Measurements from ENCODE around the gene POLR1E.

DNA sequence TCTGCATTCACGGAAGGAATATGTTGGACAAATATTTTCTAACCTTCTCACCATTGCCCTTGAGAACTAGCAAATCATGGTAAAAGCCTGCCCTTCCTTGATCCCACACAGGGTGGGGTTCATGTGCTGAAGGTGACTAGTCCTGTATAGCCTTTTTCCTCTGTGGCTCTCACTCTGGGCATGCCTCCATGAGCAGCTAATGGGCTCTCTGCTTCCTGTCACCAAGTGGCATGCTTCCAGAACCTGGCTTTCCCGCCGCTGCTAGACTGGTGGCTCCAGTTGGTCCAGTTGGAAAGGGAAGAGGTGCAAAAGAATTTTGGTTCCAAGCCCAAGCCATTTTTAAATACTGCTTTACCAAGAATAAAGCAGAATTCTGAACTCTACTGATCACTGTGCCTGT lies 54.9 kb downstream of the POLR1E start:
- TF ChIP-seq RXRA (IDR thresholded peaks at IDR 0.05): no peak
- TF ChIP-seq, protein P1, sequence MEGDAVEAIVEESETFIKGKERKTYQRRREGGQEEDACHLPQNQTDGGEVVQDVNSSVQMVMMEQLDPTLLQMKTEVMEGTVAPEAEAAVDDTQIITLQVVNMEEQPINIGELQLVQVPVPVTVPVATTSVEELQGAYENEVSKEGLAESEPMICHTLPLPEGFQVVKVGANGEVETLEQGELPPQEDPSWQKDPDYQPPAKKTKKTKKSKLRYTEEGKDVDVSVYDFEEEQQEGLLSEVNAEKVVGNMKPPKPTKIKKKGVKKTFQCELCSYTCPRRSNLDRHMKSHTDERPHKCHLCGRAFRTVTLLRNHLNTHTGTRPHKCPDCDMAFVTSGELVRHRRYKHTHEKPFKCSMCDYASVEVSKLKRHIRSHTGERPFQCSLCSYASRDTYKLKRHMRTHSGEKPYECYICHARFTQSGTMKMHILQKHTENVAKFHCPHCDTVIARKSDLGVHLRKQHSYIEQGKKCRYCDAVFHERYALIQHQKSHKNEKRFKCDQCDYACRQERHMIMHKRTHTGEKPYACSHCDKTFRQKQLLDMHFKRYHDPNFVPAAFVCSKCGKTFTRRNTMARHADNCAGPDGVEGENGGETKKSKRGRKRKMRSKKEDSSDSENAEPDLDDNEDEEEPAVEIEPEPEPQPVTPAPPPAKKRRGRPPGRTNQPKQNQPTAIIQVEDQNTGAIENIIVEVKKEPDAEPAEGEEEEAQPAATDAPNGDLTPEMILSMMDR (IDR thresholded peaks at IDR 0.05; ENCODE audit: low read depth, low read length, missing input control): no peak
- no peak for TF ChIP-seq RAD21 (IDR thresholded peaks at IDR 0.05)
- TF ChIP-seq, protein P2, sequence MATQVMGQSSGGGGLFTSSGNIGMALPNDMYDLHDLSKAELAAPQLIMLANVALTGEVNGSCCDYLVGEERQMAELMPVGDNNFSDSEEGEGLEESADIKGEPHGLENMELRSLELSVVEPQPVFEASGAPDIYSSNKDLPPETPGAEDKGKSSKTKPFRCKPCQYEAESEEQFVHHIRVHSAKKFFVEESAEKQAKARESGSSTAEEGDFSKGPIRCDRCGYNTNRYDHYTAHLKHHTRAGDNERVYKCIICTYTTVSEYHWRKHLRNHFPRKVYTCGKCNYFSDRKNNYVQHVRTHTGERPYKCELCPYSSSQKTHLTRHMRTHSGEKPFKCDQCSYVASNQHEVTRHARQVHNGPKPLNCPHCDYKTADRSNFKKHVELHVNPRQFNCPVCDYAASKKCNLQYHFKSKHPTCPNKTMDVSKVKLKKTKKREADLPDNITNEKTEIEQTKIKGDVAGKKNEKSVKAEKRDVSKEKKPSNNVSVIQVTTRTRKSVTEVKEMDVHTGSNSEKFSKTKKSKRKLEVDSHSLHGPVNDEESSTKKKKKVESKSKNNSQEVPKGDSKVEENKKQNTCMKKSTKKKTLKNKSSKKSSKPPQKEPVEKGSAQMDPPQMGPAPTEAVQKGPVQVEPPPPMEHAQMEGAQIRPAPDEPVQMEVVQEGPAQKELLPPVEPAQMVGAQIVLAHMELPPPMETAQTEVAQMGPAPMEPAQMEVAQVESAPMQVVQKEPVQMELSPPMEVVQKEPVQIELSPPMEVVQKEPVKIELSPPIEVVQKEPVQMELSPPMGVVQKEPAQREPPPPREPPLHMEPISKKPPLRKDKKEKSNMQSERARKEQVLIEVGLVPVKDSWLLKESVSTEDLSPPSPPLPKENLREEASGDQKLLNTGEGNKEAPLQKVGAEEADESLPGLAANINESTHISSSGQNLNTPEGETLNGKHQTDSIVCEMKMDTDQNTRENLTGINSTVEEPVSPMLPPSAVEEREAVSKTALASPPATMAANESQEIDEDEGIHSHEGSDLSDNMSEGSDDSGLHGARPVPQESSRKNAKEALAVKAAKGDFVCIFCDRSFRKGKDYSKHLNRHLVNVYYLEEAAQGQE (IDR thresholded peaks at IDR 0.05): no peak
- no peak for TF ChIP-seq GABPA (IDR thresholded peaks at IDR 0.05 in 1 of 2, conservative IDR thresholded peaks at IDR 0.05 in 1 of 2)
- TF ChIP-seq EGR1 (IDR thresholded peaks at IDR 0.05; ENCODE audit: low read depth in 2 of 2): no peak
- TF ChIP-seq SP1 (IDR thresholded peaks at IDR 0.05): no peak
